SK-N-SH (cell line): Measurements from ENCODE around the gene ADGRE2. TPM values are rescaled to one million over a fixed set of nuclear protein-coding genes. Genes with fewer than 3 reads are reported as not detected.

Experiments
- CTCF ChIA-PET: fragments of 300-600, 350-600 bp; formaldehyde crosslinking; extraction: SDS; loops from one replicate; lab custom pipeline; 2021; lab: Yijun Ruan, JAX
- POLR2A ChIA-PET: fragments of 350-600 bp; sonication (Branson Sonifier 250); formaldehyde crosslinking; extraction: SDS; loops from one replicate; lab custom pipeline; 2020; ENCODE audit warnings: antibody characterized with exemption, inconsistent platforms; lab: Yijun Ruan, JAX
- DNase-seq: peaks from one replicate; pipeline ENCODE4 v3.0.0; 2012
- H2AFZ ChIP-seq: fragments of 200-600 bp; sonication (generic); 2 replicates; pipeline ENCODE4 v1.8.1; 2016; ENCODE audit warnings: antibody characterized with exemption, mild to moderate bottlenecking, low read depth
- H3F3A ChIP-seq: fragments of 200-600 bp; sonication (generic); replicated peaks from 2 replicates; pipeline ENCODE3; 2016; ENCODE audit warnings: antibody characterized with exemption, mild to moderate bottlenecking; ENCODE audit not compliant: insufficient read depth
- H3K27ac ChIP-seq, 2 experiments: fragments of 200-500 bp in 1 of 2; fragments of 200-600 bp in 1 of 2; sonication (Bioruptor generic) in 1 of 2; sonication (generic), shearing (Covaris generic) in 1 of 2; 2 replicates each; pipeline versions ENCODE4 v1.5.1 to v1.6.1; 2014 to 2016; ENCODE audit warnings: low read depth in 2 of 2, inconsistent platforms in 1 of 2, low read length in 1 of 2, mild to moderate bottlenecking in 1 of 2, mixed read lengths in 1 of 2
- H3K27me3 ChIP-seq: fragments of 200-600 bp; sonication (generic), shearing (Covaris generic); 2 replicates; pipeline ENCODE4 v1.6.1; 2016; ENCODE audit warnings: mixed run types; ENCODE audit not compliant: insufficient read depth
- H3K36me3 ChIP-seq, 2 experiments: fragments of 200-500 bp in 1 of 2; fragments of 200-600 bp in 1 of 2; sonication (Bioruptor generic) in 1 of 2; sonication (generic) in 1 of 2; replicated peaks in 1 of 2; 2 replicates each; pipeline versions ENCODE3 to v1.5.1; 2014 to 2016; ENCODE audit warnings: low read length in 1 of 2, mild to moderate bottlenecking in 1 of 2; ENCODE audit not compliant: insufficient read depth in 2 of 2, control insufficient read depth in 1 of 2
- H3K4me1 ChIP-seq, 2 experiments: fragments of 200-500 bp in 1 of 2; fragments of 200-600 bp in 1 of 2; sonication (Bioruptor generic) in 1 of 2; sonication (generic), shearing (Covaris generic) in 1 of 2; 2 replicates each; pipeline versions ENCODE4 v1.5.1 to v1.6.1; 2014 to 2016; ENCODE audit warnings: low read depth in 1 of 2, low read length in 1 of 2, mixed run types in 1 of 2; ENCODE audit not compliant: insufficient read depth in 2 of 2, control insufficient read depth in 1 of 2
- H3K4me2 ChIP-seq: fragments of 200-600 bp; sonication (generic), shearing (Covaris generic); 2 replicates; pipeline ENCODE4 v1.6.1; 2017; ENCODE audit warnings: mixed run types
- H3K4me3 ChIP-seq, 2 experiments: fragments of 200-500 bp in 1 of 2; fragments of 200-600 bp in 1 of 2; sonication (Bioruptor generic) in 1 of 2; sonication (generic), shearing (Covaris generic) in 1 of 2; 2 replicates each; pipeline versions ENCODE4 v1.5.1 to v1.8.1; 2014 to 2016; ENCODE audit warnings: low read depth in 2 of 2, inconsistent platforms in 1 of 2, low read length in 1 of 2, mild to moderate bottlenecking in 1 of 2, mixed read lengths in 1 of 2, moderate library complexity in 1 of 2
- H3K79me2 ChIP-seq: fragments of 200-600 bp; sonication (generic); 2 replicates; pipeline ENCODE4 v1.8.1; 2017; ENCODE audit warnings: mild to moderate bottlenecking; ENCODE audit not compliant: insufficient read depth
- H3K9ac ChIP-seq: fragments of 200-600 bp; sonication (generic); 2 replicates; pipeline ENCODE4 v1.6.1; 2017; ENCODE audit warnings: mixed run types
- H3K9me2 ChIP-seq: fragments of 200-600 bp; sonication (generic); 2 replicates; pipeline ENCODE4 v1.6.1; 2017; ENCODE audit warnings: mixed run types
- H3K9me3 ChIP-seq: fragments of 200-600 bp; sonication (generic); 2 replicates; pipeline ENCODE4 v1.6.1; 2017; ENCODE audit warnings: mixed run types, mild to moderate bottlenecking, moderate library complexity
- H4K20me1 ChIP-seq: fragments of 200-600 bp; sonication (generic); 2 replicates; pipeline ENCODE4 v1.6.1; 2017; ENCODE audit warnings: mild to moderate bottlenecking, mixed run types; ENCODE audit not compliant: insufficient read depth
- CHD2 ChIP-seq: fragments of 150-350 bp; IDR thresholded peaks from 2 replicates; pipeline ENCODE4 v1.6.1; 2018; ENCODE audit warnings: low read length; ENCODE audit not compliant: partially characterized antibody
- EP300 ChIP-seq, 2 experiments: IDR thresholded peaks; 2 replicates each; pipeline versions ENCODE4 v1.4.0 to v1.6.1; 2012; ENCODE audit warnings: borderline replicate concordance in 1 of 2, low read depth in 1 of 2, low read length in 1 of 2
- EZH2phosphoT487 ChIP-seq: fragments of 200-600 bp; sonication (generic); IDR thresholded peaks from 2 replicates; pipeline ENCODE4 v1.6.1; 2017; ENCODE audit warnings: low read depth, mixed run types, mild to moderate bottlenecking, antibody characterized with exemption, moderate library complexity, borderline replicate concordance
- FOSL2 ChIP-seq: IDR thresholded peaks from 2 replicates; pipeline ENCODE4 v1.4.0; 2012; ENCODE audit warnings: low read depth, mild to moderate bottlenecking, moderate library complexity, borderline replicate concordance
- GABPA ChIP-seq: IDR thresholded peaks from 2 replicates; pipeline ENCODE4 v1.4.0; 2012; ENCODE audit warnings: low read depth, mild to moderate bottlenecking
- GATA2 ChIP-seq: sonication (generic); formaldehyde crosslinking; IDR thresholded peaks from 2 replicates; pipeline ENCODE4 v1.5.0; 2020; ENCODE audit warnings: mild to moderate bottlenecking, missing genetic modification reagents
- MXI1 ChIP-seq: IDR thresholded peaks from 2 replicates; pipeline ENCODE4 v1.6.1; 2012; ENCODE audit warnings: mild to moderate bottlenecking, low read depth, low read length, improper control_type of control experiment
- NFIC ChIP-seq: IDR thresholded peaks from 2 replicates; pipeline ENCODE4 v1.4.0; 2012; ENCODE audit warnings: borderline replicate concordance
- NRF1 ChIP-seq: IDR thresholded peaks from 2 replicates; pipeline ENCODE4 v1.6.1; 2012; ENCODE audit warnings: low read depth, mild to moderate bottlenecking, low read length
- PBX3 ChIP-seq: IDR thresholded peaks from 2 replicates; pipeline ENCODE4; 2012
- RAD21 ChIP-seq: IDR thresholded peaks from 2 replicates; pipeline ENCODE4 v1.6.1; 2012; ENCODE audit warnings: mild to moderate bottlenecking, low read length
- SIN3A ChIP-seq: IDR thresholded peaks from 2 replicates; pipeline ENCODE4 v1.6.1; 2012; ENCODE audit warnings: low read depth, mild to moderate bottlenecking, low read length, moderate library complexity, borderline replicate concordance
- USF2 ChIP-seq: fragments of 150-350 bp; IDR thresholded peaks from 2 replicates; pipeline ENCODE4 v1.6.1; 2017; ENCODE audit warnings: antibody characterized with exemption, low read length, low read depth, borderline replicate concordance
- YY1 ChIP-seq: IDR thresholded peaks from 2 replicates; pipeline ENCODE4 v1.4.0; 2012; ENCODE audit warnings: low read depth, mild to moderate bottlenecking
- ZBTB33 ChIP-seq: IDR thresholded peaks from 2 replicates; pipeline ENCODE4 v1.4.0; 2012; ENCODE audit warnings: low read depth, borderline replicate concordance
- WGBS: methylation state at CpG from one replicate; pipeline ENCODE4 v1.1.6; 2017; ENCODE audit warnings: low lambda C conversion rate; 5-methylcytosine and 5-hydroxymethylcytosine counted together
- polyA plus RNA-seq, 3 experiments: library from polyadenylated mRNA; depleted of rRNA; stranded (reverse); fragments of >200 nt; gene quantifications; 2 replicates each; pipeline ENCODE4 v1.2.3, GENCODE V29; 2012
- TF ChIP-seq, protein P1 (sequence below): IDR thresholded peaks from 2 replicates; pipeline ENCODE4 v1.4.0; 2012; ENCODE audit warnings: low read depth

The ADGRE2 gene
- polyA plus RNA-seq, 1 of the 3 experiments (the other 2 are of a cell fraction) = 0.02 TPM

DNA sequence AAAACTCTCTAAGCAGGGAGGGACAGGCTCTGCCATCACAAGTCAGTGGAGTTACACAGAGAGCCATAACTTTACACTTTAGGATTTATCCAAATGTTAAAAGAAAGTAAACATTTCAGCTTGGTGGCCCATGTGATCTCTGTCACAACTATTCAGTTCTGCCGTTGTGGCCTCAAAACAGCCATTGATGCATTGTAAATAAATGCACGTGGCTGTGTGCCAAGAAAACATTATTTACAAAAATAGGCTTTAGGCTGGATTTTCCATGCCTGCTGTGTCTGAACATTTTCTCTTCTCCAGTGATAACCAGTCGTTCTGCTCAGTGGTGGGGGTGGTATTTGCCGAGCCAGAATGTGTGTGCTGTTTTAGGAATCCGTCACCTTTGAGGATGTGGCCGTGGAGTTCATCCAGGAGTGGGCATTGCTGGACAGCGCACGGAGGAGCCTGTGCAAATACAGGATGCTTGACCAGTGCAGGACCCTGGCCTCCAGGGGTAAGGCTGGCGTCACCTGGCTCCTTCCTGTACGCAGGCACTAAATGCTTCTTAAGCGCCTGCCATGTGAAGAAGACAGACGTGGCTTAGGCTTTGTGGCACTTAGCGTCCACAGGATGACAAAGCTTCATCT lies 83.6 kb downstream of the ADGRE2 start:
- peaks cover 27% of the 10 kb centered on the region for H3K79me2 ChIP-seq
- CTCF ChIA-PET = no interaction called here
- TF ChIP-seq CHD2 (no peak), GABPA (no peak), FOSL2 (no peak), NFIC (no peak), ZBTB33 (no peak), USF2 (no peak), NRF1 (no peak), RAD21 (no peak)
- TF ChIP-seq, all 33 proteins: peak for 0
- Histone ChIP-seq H3K4me1 (peaks cover 0 to 7% of the 10 kb centered on the region in 2 experiments; a peak in 3 of 4 replicates), H3K9ac (no peak overlapping the region), H3K9me2 (no peaks in the 10 kb centered on the region), H4K20me1 (0 out of 2 replicates have a peak, but pooled peaks cover 8% of the 10 kb centered on the region), H3K27me3 (no peaks in the 10 kb centered on the region), H2AFZ (no peak overlapping the region), H3K27ac (no peak overlapping the region), H3K4me2 (no peak overlapping the region), H3K36me3 (peaks cover 31 to 32% of the 10 kb centered on the region in 2 experiments), H3K4me3 (no peak overlapping the region), H3F3A (peaks cover 5% of the 10 kb centered on the region), H3K9me3 (no peaks in the 10 kb centered on the region)
- WGBS = 91% methylated on average over 9 of the region's 13 CpGs
- POLR2A ChIA-PET = interaction anchor here (0.6 kb wide), 1 partner anchor 118 kb away, joined by 4 read pairs; no protein-coding TSS in a partner anchor
- DNase-seq = no peak

DNA sequence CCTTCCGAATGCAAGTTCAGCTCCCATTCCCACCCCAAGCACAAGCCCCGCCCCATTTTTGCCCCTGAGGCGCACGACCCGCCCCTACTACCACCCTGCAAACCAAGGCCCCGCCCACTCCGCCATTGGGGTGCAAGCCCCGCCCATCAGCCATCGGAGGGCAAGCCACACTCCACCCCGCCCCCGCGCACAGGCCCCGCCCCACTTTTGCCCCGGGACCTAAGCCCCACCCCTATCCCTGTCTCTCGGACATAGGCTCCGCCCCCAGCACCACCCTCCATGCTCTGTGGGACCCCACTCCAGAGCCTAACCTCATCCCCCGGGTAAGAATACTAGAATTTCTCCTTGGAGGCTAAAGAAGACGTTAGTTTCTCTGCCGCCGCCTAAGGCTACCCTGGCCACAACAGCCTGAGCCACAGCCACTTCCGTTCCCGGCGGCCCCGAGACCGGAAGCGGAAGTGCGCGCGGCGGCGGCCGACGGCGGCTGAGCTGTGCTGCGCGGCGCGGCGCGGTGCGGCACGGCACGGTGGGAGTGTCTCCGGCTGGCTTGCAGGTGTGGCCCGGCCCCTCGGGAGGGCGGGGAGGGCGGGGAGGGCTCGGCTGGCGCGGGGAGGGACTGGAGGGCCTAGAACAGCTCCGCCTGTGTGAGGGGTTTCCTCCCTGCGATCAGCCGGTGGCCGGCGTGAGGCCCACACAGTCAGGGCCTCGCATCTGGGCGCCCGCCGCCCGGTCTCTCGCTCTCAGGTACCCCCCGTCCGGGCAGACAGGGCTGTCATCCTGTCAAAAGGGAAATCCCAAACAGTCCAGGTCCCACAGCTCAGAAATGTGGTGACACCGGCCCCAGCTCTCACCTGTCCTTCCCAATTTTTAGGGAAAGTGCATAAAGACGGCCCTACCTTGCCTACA lies 88.5 kb downstream of the ADGRE2 start, which contains the start of gene ZNF333:
Gene ZNF333 (plus strand): TSS at position 451 of the 906 bp plus-strand sequence. CDS start 3,444 bp downstream, outside the sequence.
- 0% methylated on average over 11 of the region's 66 CpGs for WGBS
- Histone ChIP-seq H3K79me2 (peaks cover 27% of the 10 kb centered on the region), H3K36me3 (peaks cover 4 to 7% of the 10 kb centered on the region in 2 experiments), H3K27ac (peak within 1 kb of the TSS; percentile 91 to 96), H3K9ac (peak within 1 kb of the TSS; percentile 83), H3F3A (peaks cover 16% of the 10 kb centered on the region), H4K20me1 (0 out of 2 replicates have a peak, but pooled peaks cover 8% of the 10 kb centered on the region), H3K27me3 (no peaks in the 10 kb centered on the region), H3K4me1 (peaks cover 0 to 7% of the 10 kb centered on the region in 2 experiments; a peak in 3 of 4 replicates), H3K4me3 (peak within 1 kb of the TSS; percentile 78 to 93), H3K4me2 (peak within 1 kb of the TSS; percentile 87), H3K9me2 (no peaks in the 10 kb centered on the region), H2AFZ (peak within 1 kb of the TSS; percentile 94), H3K9me3 (no peaks in the 10 kb centered on the region)
- peak; percentile 99 for DNase-seq
- ChIA-PET CTCF (interaction anchor here (1.1 to 10.2 kb wide), 4 partner anchors 10 to 134 kb away, joined by 3 to 123 read pairs (median 6); partner anchors contain the start of gene NDUFB7), POLR2A (interaction anchor here (0.6 to 1.8 kb wide), 5 partner anchors 11 to 942 kb away, joined by 3 to 15 read pairs (median 4); partner anchors contain the start of gene NDUFB7)
- TF ChIP-seq SIN3A (no peak), ZBTB33 (peak; percentile 45; the same call in 1 of the 2 replicates), MXI1 (0 out of 2 replicates have a peak, but pooled peaks have one; percentile 49), GATA2 (CRISPR knock-in tag) (no peak), YY1 (peak; percentile 54; the same call in 1 of the 2 replicates), PBX3 (no peak), EP300 (IDR thresholded peaks at IDR 0.05; ENCODE audit: borderline replicate concordance in 1 of 2, low read depth in 1 of 2, low read length in 1 of 2) (no peak), EZH2phosphoT487 (no peak)
- TF ChIP-seq, protein P1, sequence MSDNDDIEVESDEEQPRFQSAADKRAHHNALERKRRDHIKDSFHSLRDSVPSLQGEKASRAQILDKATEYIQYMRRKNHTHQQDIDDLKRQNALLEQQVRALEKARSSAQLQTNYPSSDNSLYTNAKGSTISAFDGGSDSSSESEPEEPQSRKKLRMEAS = 0 out of 2 replicates have a peak, but pooled peaks have one; percentile 35
